DND-41 (cell line): Measurements from ENCODE around the gene PLD3.

Experiments used
- ATAC-seq: fragments of 200-7000 bp; cut with Tn5 transposase; 3 replicates; pipeline ENCODE4 v1.9.1; 2021; ENCODE audit warnings: low read depth; ENCODE audit not compliant: insufficient read depth
- DNase-seq: peaks from one replicate; pipeline ENCODE4 v3.0.0-alpha.2; 2020
- H2AFZ ChIP-seq: 2 replicates; pipeline ENCODE4 v1.6.0; 2012; ENCODE audit warnings: low read depth, low read length
- H3K27ac ChIP-seq: 2 replicates; pipeline ENCODE4 v1.5.1; 2012; ENCODE audit warnings: low read length, inconsistent platforms
- H3K27me3 ChIP-seq: fragments of 200-600 bp; sonication (generic); 2 replicates; pipeline ENCODE4 v1.6.0; 2012; ENCODE audit warnings: low read length, mild to moderate bottlenecking, inconsistent platforms; ENCODE audit not compliant: insufficient read depth, poor library complexity
- H3K36me3 ChIP-seq: 2 replicates; pipeline ENCODE4 v1.5.1; 2012; ENCODE audit warnings: low read length, inconsistent platforms; ENCODE audit not compliant: insufficient read depth
- H3K4me1 ChIP-seq: 2 replicates; pipeline ENCODE4 v1.5.1; 2012; ENCODE audit warnings: mild to moderate bottlenecking, low read length; ENCODE audit not compliant: insufficient read depth
- H3K4me2 ChIP-seq: 2 replicates; pipeline ENCODE4 v1.6.0; 2012; ENCODE audit warnings: mild to moderate bottlenecking, moderate library complexity, low read length, inconsistent platforms; ENCODE audit not compliant: insufficient read depth
- H3K4me3 ChIP-seq, 2 experiments: fragments of 200-600 bp in 1 of 2; shearing (Covaris generic) in 1 of 2; 2 replicates each; pipeline ENCODE4 v1.5.1; 2012 to 2016; ENCODE audit warnings: inconsistent platforms in 2 of 2, low read length in 2 of 2, mild to moderate bottlenecking in 2 of 2, low read depth in 1 of 2, moderate library complexity in 1 of 2
- H3K79me2 ChIP-seq: 2 replicates; pipeline ENCODE4 v1.6.0; 2012; ENCODE audit warnings: low read length, inconsistent platforms; ENCODE audit not compliant: insufficient read depth
- H3K9ac ChIP-seq: 2 replicates; pipeline ENCODE4 v1.6.0; 2012; ENCODE audit warnings: low read depth, mild to moderate bottlenecking, inconsistent platforms, low read length, moderate library complexity
- H3K9me3 ChIP-seq: 2 replicates; pipeline ENCODE4 v1.5.1; 2012; ENCODE audit warnings: low read length, moderate library complexity, mild to moderate bottlenecking, inconsistent platforms; ENCODE audit not compliant: insufficient read depth, severe bottlenecking
- H4K20me1 ChIP-seq: 2 replicates; pipeline ENCODE4 v1.6.0; 2012; ENCODE audit warnings: low read length; ENCODE audit not compliant: insufficient read depth
- CTCF ChIP-seq: IDR thresholded peaks from 2 replicates; pipeline ENCODE4 v1.5.1; 2012; ENCODE audit warnings: borderline replicate concordance, low read length, moderate library complexity, mild to moderate bottlenecking; ENCODE audit not compliant: poor library complexity, severe bottlenecking; ENCODE audit errors: extremely low read depth
- EZH2 ChIP-seq: IDR thresholded peaks from 3 replicates; pipeline ENCODE4 v1.6.1; 2012; ENCODE audit warnings: borderline replicate concordance, low read depth, mild to moderate bottlenecking, moderate library complexity, low read length, inconsistent platforms; ENCODE audit not compliant: severe bottlenecking

PLD3 gene

GRCh38 chr19:40348961-40349507, 539 bp downstream of the PLD3 start:
- Histone ChIP-seq H4K20me1 (peaks cover 7% of the 10 kb centered on the region; the same call in 1 of the 2 replicates), H3K9ac (peak overlapping the region; percentile 71), H3K9me3 (no peaks in the 10 kb centered on the region), H3K79me2 (peaks cover 39% of the 10 kb centered on the region), H3K4me2 (peak overlapping the region; percentile 89), H3K4me3 (peak overlapping the region; percentile 45 to 67; a peak in 3 of 4 replicates), H3K4me1 (peaks cover 30% of the 10 kb centered on the region), H2AFZ (peak overlapping the region; percentile 71), H3K27me3 (no peaks in the 10 kb centered on the region), H3K27ac (peak overlapping the region; percentile 54), H3K36me3 (peaks cover 9% of the 10 kb centered on the region; the same call in 1 of the 2 replicates)
- DNase-seq (no peak), ATAC-seq (no peak)
- no peak for TF ChIP-seq CTCF
- no peak for TF ChIP-seq EZH2

GRCh38 chr19:40355975-40356680, 7.6 kb downstream of the PLD3 start:
- no peak overlapping the region for H2AFZ ChIP-seq
- DNase-seq (no peak), ATAC-seq (no peak)
- no peaks in the 10 kb centered on the region for H3K79me2 ChIP-seq
- no peaks in the 10 kb centered on the region for H4K20me1 ChIP-seq
- no peak overlapping the region for H3K9ac ChIP-seq
- H3K27ac ChIP-seq: no peak overlapping the region
- no peaks in the 10 kb centered on the region for H3K4me1 ChIP-seq
- no peaks in the 10 kb centered on the region for H3K9me3 ChIP-seq
- H3K36me3 ChIP-seq: no peaks in the 10 kb centered on the region
- TF ChIP-seq EZH2: no peak
- no peak for TF ChIP-seq CTCF
- no peak overlapping the region for H3K4me2 ChIP-seq
- H3K27me3 ChIP-seq: no peaks in the 10 kb centered on the region
- H3K4me3 ChIP-seq: no peak overlapping the region

GRCh38 chr19:40356681-40357595, 8.4 kb downstream of the PLD3 start:
- DNase-seq (no peak), ATAC-seq (no peak)
- Histone ChIP-seq H2AFZ (no peak overlapping the region), H3K4me3 (no peak overlapping the region), H4K20me1 (no peaks in the 10 kb centered on the region), H3K36me3 (no peaks in the 10 kb centered on the region), H3K27me3 (no peaks in the 10 kb centered on the region), H3K27ac (no peak overlapping the region), H3K9me3 (no peaks in the 10 kb centered on the region), H3K4me1 (no peaks in the 10 kb centered on the region), H3K9ac (no peak overlapping the region), H3K79me2 (no peaks in the 10 kb centered on the region), H3K4me2 (no peak overlapping the region)
- TF ChIP-seq EZH2 (no peak), CTCF (no peak)
